Measurements from ENCODE around the gene BET1.

- TF ChIP-seq CTCF (IDR thresholded peaks at IDR 0.05) (no peak), POLR2A (IDR thresholded peaks at IDR 0.05) (no peak)
Measured at GRCh38 chr7:94041529-94041928, 37.4 kb upstream of the BET1 start.

Data from esophagus squamous epithelium (tissue), 4 donors.